A549 (cell line): ENCODE measurements around the gene TBL1Y. TPM values are rescaled to one million over a fixed set of nuclear protein-coding genes. Genes with fewer than 3 reads are reported as not detected.

Source experiments
- ATAC-seq, 2 experiments: fragments of 200-7000 bp in 1 of 2; fragments of >200 bp in 1 of 2; cut with Nextera tagmentation in 1 of 2; cut with Tn5 transposase in 1 of 2; 3 replicates each; pipeline versions ENCODE4 v1.8.0 to v1.9.1; 2018 to 2020; ENCODE audit warnings: mild to moderate bottlenecking in 1 of 2, moderate library complexity in 1 of 2
- CTCF ChIA-PET: fragments of 300-600 bp; sonication (Branson Sonifier 250); formaldehyde crosslinking; extraction: SDS; loops from one replicate; lab custom pipeline; 2021; ENCODE audit warnings: antibody characterized with exemption, inconsistent platforms; lab: Yijun Ruan, JAX
- POLR2A ChIA-PET: fragments of 350-600 bp; formaldehyde crosslinking; extraction: SDS; loops from one replicate; lab custom pipeline; 2021; ENCODE audit warnings: antibody characterized with exemption, inconsistent platforms; lab: Yijun Ruan, JAX
- DNase-seq, 2 experiments: peaks; one replicate each; pipeline versions ENCODE4 v3.0.0 to v3.0.0-alpha.2; 2011 to 2016; ENCODE audit warnings: low read depth in 1 of 2, low spot score in 1 of 2
- FAIRE-seq: peaks from 2 replicates; lab custom pipeline; 2011; peaks lifted over from hg19 to GRCh38; lab: Jason Lieb, UNC
- H3K27ac ChIP-seq, 2 experiments: fragments of >200 bp; sonication (Bioruptor Twin); formaldehyde crosslinking; 3 replicates each; pipeline ENCODE4 v1.5.1; 2016 to 2017
- H3K4me1 ChIP-seq: fragments of >200 bp; sonication (Bioruptor Twin); formaldehyde crosslinking; 3 replicates; pipeline ENCODE4 v1.6.1; 2016
- H3K4me2 ChIP-seq: fragments of >200 bp; sonication (Bioruptor Twin); formaldehyde crosslinking; 3 replicates; pipeline ENCODE4 v1.6.1; 2016
- H3K4me3 ChIP-seq: fragments of >200 bp; sonication (Bioruptor Twin); formaldehyde crosslinking; 3 replicates; pipeline ENCODE4 v1.5.1; 2016
- H3K9me3 ChIP-seq: fragments of >200 bp; sonication (Bioruptor Twin); formaldehyde crosslinking; 3 replicates; pipeline ENCODE4 v1.6.1; 2016
- BHLHE40 ChIP-seq: IDR thresholded peaks from 2 replicates; pipeline ENCODE4 v1.6.1; 2012; ENCODE audit warnings: low read depth, low read length, inconsistent platforms
- CBX2 ChIP-seq: fragments of 200-600 bp; sonication (generic); IDR thresholded peaks from 2 replicates; pipeline ENCODE4 v1.6.1; 2016; ENCODE audit warnings: low read depth, mild to moderate bottlenecking, borderline replicate concordance
- CBX8 ChIP-seq: fragments of 200-600 bp; sonication (generic); IDR thresholded peaks from 2 replicates; pipeline ENCODE4 v1.6.1; 2016
- CEBPB ChIP-seq, 2 experiments: fragments of >200 bp in 1 of 2; sonication (Bioruptor Twin) in 1 of 2; formaldehyde crosslinking in 1 of 2; IDR thresholded peaks; 2 replicates each; pipeline ENCODE4 v1.6.1; 2012 to 2016
- EHMT2 ChIP-seq: fragments of 200-600 bp; sonication (generic); IDR thresholded peaks from 2 replicates; pipeline ENCODE4 v1.6.1; 2016; ENCODE audit warnings: antibody characterized with exemption, low read depth, mild to moderate bottlenecking, moderate library complexity
- ESRRA ChIP-seq: fragments of 150-350 bp; IDR thresholded peaks from 2 replicates; pipeline ENCODE4 v1.6.1; 2014; ENCODE audit warnings: mild to moderate bottlenecking, low read length, borderline replicate concordance
- FOXS1 ChIP-seq: fragments of 250-450 bp; sonication (Bioruptor Pico); IDR thresholded peaks from 2 replicates; pipeline ENCODE4 v1.5.0; 2020; ENCODE audit warnings: mild to moderate bottlenecking, moderate library complexity
- HOXA7 ChIP-seq: fragments of 250-450 bp; sonication (Bioruptor Pico); IDR thresholded peaks from 2 replicates; pipeline ENCODE4 v1.5.0; 2020; ENCODE audit warnings: mild to moderate bottlenecking, moderate library complexity
- HOXB13 ChIP-seq: fragments of 250-450 bp; sonication (Bioruptor Pico); IDR thresholded peaks from 2 replicates; pipeline ENCODE4 v1.5.0; 2020; ENCODE audit warnings: low read depth, mild to moderate bottlenecking, moderate library complexity
- HOXB5 ChIP-seq: fragments of 250-450 bp; sonication (Bioruptor Pico); IDR thresholded peaks from 2 replicates; pipeline ENCODE4 v1.5.0; 2020; ENCODE audit warnings: mild to moderate bottlenecking, moderate library complexity
- KDM1A ChIP-seq: fragments of 200-600 bp; sonication (generic); IDR thresholded peaks from 2 replicates; pipeline ENCODE4 v1.6.1; 2016; ENCODE audit warnings: low read depth, mild to moderate bottlenecking
- MAZ ChIP-seq: fragments of 150-350 bp; IDR thresholded peaks from 2 replicates; pipeline ENCODE4 v1.6.1; 2014; ENCODE audit warnings: antibody characterized with exemption, low read depth, low read length, borderline replicate concordance
- MYC ChIP-seq: IDR thresholded peaks from 2 replicates; pipeline ENCODE4 v1.6.1; 2012; ENCODE audit warnings: mild to moderate bottlenecking, inconsistent platforms, low read length, improper control_type of control experiment, borderline replicate concordance
- NR3C1 ChIP-seq: fragments of >200 bp; sonication (Bioruptor Twin); formaldehyde crosslinking; IDR thresholded peaks from 3 replicates; pipeline ENCODE4 v1.6.1; 2017
- POLR2A ChIP-seq: IDR thresholded peaks from 2 replicates; pipeline ENCODE4 v1.6.1; 2012; ENCODE audit warnings: mild to moderate bottlenecking, low read length
- POLR2AphosphoS2 ChIP-seq: conservative IDR thresholded peaks from 2 replicates; pipeline ENCODE4 v1.6.1; 2012; ENCODE audit warnings: low read length, improper control_type of control experiment, inconsistent platforms
- RAD21 ChIP-seq, 2 experiments: fragments of >200 bp in 1 of 2; sonication (Bioruptor Twin) in 1 of 2; formaldehyde crosslinking in 1 of 2; IDR thresholded peaks in 1 of 2; conservative IDR thresholded peaks in 1 of 2; 2 replicates in 1 of 2; 3 replicates in 1 of 2; pipeline ENCODE4 v1.6.1; 2012 to 2018; ENCODE audit warnings: inconsistent platforms in 1 of 2
- SMC3 ChIP-seq: fragments of >200 bp; sonication (Bioruptor Twin); formaldehyde crosslinking; IDR thresholded peaks from 3 replicates; pipeline ENCODE4 v1.6.1; 2018; ENCODE audit warnings: inconsistent platforms
- TFCP2L1 ChIP-seq: fragments of 250-450 bp; sonication (Bioruptor Pico); IDR thresholded peaks from 2 replicates; pipeline ENCODE4 v1.5.0; 2021; ENCODE audit warnings: mild to moderate bottlenecking
- ZFP36 ChIP-seq: fragments of 450-650 bp; IDR thresholded peaks from 2 replicates; pipeline ENCODE4 v1.6.1; 2014; ENCODE audit warnings: borderline replicate concordance; ENCODE audit not compliant: partially characterized antibody
- WGBS: methylation state at CpG from one replicate; pipeline ENCODE4 v1.1.6; 2017; ENCODE audit errors: missing lambda C conversion rate; 5-methylcytosine and 5-hydroxymethylcytosine counted together
- polyA plus RNA-seq, 4 experiments: library from polyadenylated mRNA; depleted of rRNA in 3 of 4; stranded (reverse); fragments of >200 nt; fragmentation: RNase III in 1 of 4; extraction: RNeasy Plus Mini Kit Qiagen cat#74134 plus additional on column Dnase treatment in 1 of 4; gene quantifications; 2 replicates in 3 of 4; 3 replicates in 1 of 4; pipeline ENCODE4 v1.2.3, GENCODE V29; 2011 to 2017
- TF ChIP-seq, protein P1 (sequence below): fragments of 450-650 bp; IDR thresholded peaks from 2 replicates; pipeline ENCODE4 v1.6.1; 2014; ENCODE audit warnings: antibody characterized with exemption
- TF ChIP-seq, protein P2 (sequence below): fragments of >200 bp; sonication (Bioruptor Twin); formaldehyde crosslinking; IDR thresholded peaks from 3 replicates; pipeline ENCODE4 v1.6.1; 2016
- TF ChIP-seq, protein P3 (sequence below): fragments of 250-450 bp; sonication (Bioruptor Pico); IDR thresholded peaks from 2 replicates; pipeline ENCODE4 v1.5.0; 2020; ENCODE audit warnings: low read depth, mild to moderate bottlenecking, moderate library complexity

Gene TBL1Y
- polyA plus RNA-seq, 2 of the 4 experiments (the other 2 are of a cell fraction) = not detected

DNA sequence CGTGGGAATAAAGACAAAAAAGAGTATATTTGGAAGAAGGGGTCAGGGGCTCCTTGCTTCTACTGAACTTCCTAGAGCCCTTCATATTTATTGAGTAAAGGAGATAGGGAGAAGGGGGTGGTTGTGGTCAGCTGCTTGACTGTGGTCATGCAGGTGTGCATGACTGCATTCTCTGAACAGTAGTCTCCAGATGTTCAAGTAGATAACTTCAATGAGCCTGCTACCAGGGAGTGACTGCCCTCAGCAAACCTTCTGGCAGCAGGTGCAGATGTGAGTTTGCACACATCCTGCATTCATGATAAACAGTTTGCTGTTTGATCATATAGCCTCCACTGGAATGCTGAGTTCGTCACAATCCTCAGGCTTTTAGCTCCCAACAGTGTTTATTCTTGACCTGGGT lies 10.6 kb downstream of the TBL1Y start:
- ChIA-PET POLR2A (no interaction called here), CTCF (no interaction called here)
- DNase-seq = no peak
- Histone ChIP-seq H3K27ac (no peak overlapping the region), H3K9me3 (no peaks in the 10 kb centered on the region), H3K4me2 (no peak overlapping the region), H3K4me1 (no peaks in the 10 kb centered on the region), H3K4me3 (no peak overlapping the region)
- FAIRE-seq = no peak
- TF ChIP-seq ESRRA (no peak), ZFP36 (no peak), POLR2AphosphoS2 (no peak)
- TF ChIP-seq, protein P1, sequence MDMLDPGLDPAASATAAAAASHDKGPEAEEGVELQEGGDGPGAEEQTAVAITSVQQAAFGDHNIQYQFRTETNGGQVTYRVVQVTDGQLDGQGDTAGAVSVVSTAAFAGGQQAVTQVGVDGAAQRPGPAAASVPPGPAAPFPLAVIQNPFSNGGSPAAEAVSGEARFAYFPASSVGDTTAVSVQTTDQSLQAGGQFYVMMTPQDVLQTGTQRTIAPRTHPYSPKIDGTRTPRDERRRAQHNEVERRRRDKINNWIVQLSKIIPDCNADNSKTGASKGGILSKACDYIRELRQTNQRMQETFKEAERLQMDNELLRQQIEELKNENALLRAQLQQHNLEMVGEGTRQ = no peak
- TF ChIP-seq, protein P2, sequence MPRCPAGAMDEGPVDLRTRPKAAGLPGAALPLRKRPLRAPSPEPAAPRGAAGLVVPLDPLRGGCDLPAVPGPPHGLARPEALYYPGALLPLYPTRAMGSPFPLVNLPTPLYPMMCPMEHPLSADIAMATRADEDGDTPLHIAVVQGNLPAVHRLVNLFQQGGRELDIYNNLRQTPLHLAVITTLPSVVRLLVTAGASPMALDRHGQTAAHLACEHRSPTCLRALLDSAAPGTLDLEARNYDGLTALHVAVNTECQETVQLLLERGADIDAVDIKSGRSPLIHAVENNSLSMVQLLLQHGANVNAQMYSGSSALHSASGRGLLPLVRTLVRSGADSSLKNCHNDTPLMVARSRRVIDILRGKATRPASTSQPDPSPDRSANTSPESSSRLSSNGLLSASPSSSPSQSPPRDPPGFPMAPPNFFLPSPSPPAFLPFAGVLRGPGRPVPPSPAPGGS = no peak
- WGBS = 0% methylated on average over 2 of the region's 2 CpGs
- no peak for ATAC-seq

DNA sequence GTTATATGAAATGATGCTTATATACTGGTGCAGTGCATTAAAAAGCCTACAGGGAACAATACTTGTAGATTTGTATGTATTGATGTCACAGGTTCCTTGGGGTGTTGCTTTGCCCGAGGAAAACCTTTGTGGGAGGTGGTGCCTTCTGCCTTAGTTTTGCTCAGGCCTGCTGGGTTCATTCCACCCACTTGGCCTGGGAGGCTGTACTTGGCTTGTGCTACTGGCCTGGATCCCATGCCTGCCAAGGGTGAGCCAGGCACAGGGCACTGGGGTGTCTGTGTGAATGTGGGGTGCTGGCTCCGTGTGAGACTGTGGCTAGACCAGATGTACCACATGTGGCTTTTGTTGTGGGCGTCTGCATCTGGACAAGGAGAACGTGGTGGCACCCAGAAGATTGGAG lies 17.8 kb downstream of the TBL1Y start:
- ChIA-PET CTCF (no interaction called here), POLR2A (no interaction called here)
- ATAC-seq (no peak), FAIRE-seq (no peak), DNase-seq (no peak)
- Histone ChIP-seq H3K27ac (no peak overlapping the region), H3K9me3 (no peaks in the 10 kb centered on the region), H3K4me2 (no peak overlapping the region), H3K4me3 (no peak overlapping the region), H3K4me1 (no peaks in the 10 kb centered on the region)
- TF ChIP-seq MAZ (no peak), HOXA7 (CRISPR knock-in tag) (no peak), EHMT2 (no peak), POLR2A (no peak), NR3C1 (no peak), HOXB5 (no peak), SMC3 (no peak), BHLHE40 (no peak), MYC (no peak), CBX2 (no peak), RAD21 (conservative IDR thresholded peaks at IDR 0.05 in 1 of 2, IDR thresholded peaks at IDR 0.05 in 1 of 2) (no peak), TFCP2L1 (CRISPR knock-in tag) (no peak), KDM1A (no peak), CEBPB (IDR thresholded peaks at IDR 0.05) (no peak)
- TF ChIP-seq, protein P1 = no peak
- TF ChIP-seq, protein P3, sequence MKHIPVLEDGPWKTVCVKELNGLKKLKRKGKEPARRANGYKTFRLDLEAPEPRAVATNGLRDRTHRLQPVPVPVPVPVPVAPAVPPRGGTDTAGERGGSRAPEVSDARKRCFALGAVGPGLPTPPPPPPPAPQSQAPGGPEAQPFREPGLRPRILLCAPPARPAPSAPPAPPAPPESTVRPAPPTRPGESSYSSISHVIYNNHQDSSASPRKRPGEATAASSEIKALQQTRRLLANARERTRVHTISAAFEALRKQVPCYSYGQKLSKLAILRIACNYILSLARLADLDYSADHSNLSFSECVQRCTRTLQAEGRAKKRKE (CRISPR knock-in tag) = no peak
- 0% methylated on average over 3 of the region's 4 CpGs for WGBS

DNA sequence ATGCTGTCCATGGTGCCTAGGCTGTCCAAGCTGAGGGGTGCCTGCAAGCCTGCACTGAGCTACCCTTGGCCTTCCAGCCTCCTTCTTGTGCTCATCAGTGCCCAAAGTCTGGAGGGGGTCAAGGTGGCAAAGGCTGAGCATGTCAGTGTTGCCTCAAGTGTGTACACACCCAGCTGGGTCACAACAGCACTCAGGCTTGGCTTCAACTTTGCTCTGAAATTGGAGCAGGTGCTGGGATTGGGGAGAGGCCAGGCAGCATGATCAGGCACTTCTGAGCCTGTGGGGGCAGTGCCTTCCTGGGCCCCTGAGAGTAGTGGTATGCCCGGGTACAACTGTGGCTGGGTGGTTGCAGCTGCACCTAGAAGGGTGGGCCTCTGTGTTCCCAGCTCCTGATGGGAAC lies 18.7 kb downstream of the TBL1Y start:
- ATAC-seq = no peak
- no peak for TF ChIP-seq HOXB13 (CRISPR knock-in tag)
- TF ChIP-seq, protein P3 (CRISPR knock-in tag) = no peak
- TF ChIP-seq FOXS1 (CRISPR knock-in tag) = no peak
- TF ChIP-seq CBX8 = no peak
- H3K4me3 ChIP-seq = no peak overlapping the region
- no peak for DNase-seq
- no peaks in the 10 kb centered on the region for H3K9me3 ChIP-seq
- H3K4me1 ChIP-seq = no peaks in the 10 kb centered on the region
- FAIRE-seq = no peak
- CTCF ChIA-PET = no interaction called here
- POLR2A ChIA-PET = no interaction called here
- WGBS = no CpG with 5 or more reads among the region's 1 CpG
- H3K4me2 ChIP-seq = no peak overlapping the region
- no peak overlapping the region for H3K27ac ChIP-seq
